K562 (cell line): ENCODE results near the gene SCN4A. TPM values are rescaled to one million over a fixed set of nuclear protein-coding genes. Genes with fewer than 3 reads are reported as not detected.

ENCODE experiments used
- ADNP ChIP-seq: fragments of 200-800 bp; sonication (Bioruptor generic); IDR thresholded peaks from 2 replicates; pipeline ENCODE4 v1.6.1; 2016; ENCODE audit warnings: missing genetic modification characterization, missing compliant biosample characterization
- CBFA2T3 ChIP-seq: fragments of 450-650 bp; IDR thresholded peaks from 2 replicates; pipeline ENCODE4 v1.6.1; 2017
- CREM ChIP-seq: IDR thresholded peaks from 2 replicates; pipeline ENCODE4 v1.6.1; 2014; ENCODE audit warnings: antibody characterized with exemption, low read depth
- DPF2 ChIP-seq: fragments of 450-650 bp; IDR thresholded peaks from 2 replicates; pipeline ENCODE4 v1.6.1; 2016
- ELF4 ChIP-seq: fragments of 450-650 bp; formaldehyde crosslinking; IDR thresholded peaks from 2 replicates; pipeline ENCODE4 v1.4.0; 2022; ENCODE audit warnings: missing genetic modification characterization
- EP300 ChIP-seq: IDR thresholded peaks from 2 replicates; pipeline ENCODE4 v1.6.1; 2012; ENCODE audit warnings: low read length, improper control_type of control experiment
- ESRRB ChIP-seq: fragments of 250-450 bp; sonication (Bioruptor Pico); IDR thresholded peaks from 2 replicates; pipeline ENCODE4 v1.5.0; 2020; ENCODE audit warnings: mild to moderate bottlenecking, moderate library complexity, borderline replicate concordance
- HINFP ChIP-seq: fragments of 450-650 bp; conservative IDR thresholded peaks from 2 replicates; pipeline ENCODE4 v1.6.1; 2016; ENCODE audit warnings: missing genetic modification characterization, low read depth, mild to moderate bottlenecking, control low read depth, missing compliant biosample characterization
- PHF20 ChIP-seq: fragments of 450-650 bp; IDR thresholded peaks from 2 replicates; pipeline ENCODE4 v1.6.1; 2018; ENCODE audit not compliant: partially characterized antibody
- PTBP1 ChIP-seq: fragments of 200-400 bp; formaldehyde crosslinking; IDR thresholded peaks from 2 replicates; pipeline ENCODE4 v1.6.1; 2017; ENCODE audit warnings: low read depth, low read length
- RAD21 ChIP-seq, 2 experiments: fragments of 250-450 bp in 1 of 2; fragments of 450-650 bp in 1 of 2; sonication (Bioruptor Pico) in 1 of 2; formaldehyde crosslinking in 1 of 2; IDR thresholded peaks in 1 of 2; conservative IDR thresholded peaks in 1 of 2; 2 replicates each; pipeline versions ENCODE4 v1.4.0 to v1.8.0; 2020 to 2022; ENCODE audit warnings: mild to moderate bottlenecking in 2 of 2, moderate library complexity in 1 of 2
- SETDB1 ChIP-seq: IDR thresholded peaks from one replicate; pipeline ENCODE4 v1.6.1; 2012; ENCODE audit warnings: low read length, control low read depth, inconsistent platforms
- SIN3A ChIP-seq, 2 experiments: fragments of 150-350 bp in 1 of 2; IDR thresholded peaks; 2 replicates each; pipeline ENCODE4 v1.6.1; 2011 to 2016; ENCODE audit warnings: borderline replicate concordance in 2 of 2, low read depth in 2 of 2, low read length in 2 of 2, mild to moderate bottlenecking in 2 of 2, moderate library complexity in 2 of 2; ENCODE audit not compliant: control insufficient read depth in 1 of 2
- TCF15 ChIP-seq: fragments of 250-450 bp; sonication (Bioruptor Pico); IDR thresholded peaks from 2 replicates; pipeline ENCODE4 v1.8.0; 2022; ENCODE audit warnings: moderate library complexity, mild to moderate bottlenecking, inconsistent platforms
- THRA ChIP-seq: fragments of 450-650 bp; IDR thresholded peaks from 2 replicates; pipeline ENCODE4 v1.6.1; 2017; ENCODE audit warnings: mild to moderate bottlenecking, moderate library complexity
- ZBTB1 ChIP-seq: sonication (generic); formaldehyde crosslinking; IDR thresholded peaks from 2 replicates; pipeline ENCODE4 v1.8.1; 2023; ENCODE audit warnings: missing genetic modification reagents, low read depth, mild to moderate bottlenecking, borderline replicate concordance
- ZFX ChIP-seq: sonication (generic); formaldehyde crosslinking; IDR thresholded peaks from 2 replicates; pipeline ENCODE4 v1.8.0; 2022; ENCODE audit warnings: mild to moderate bottlenecking, missing genetic modification reagents, moderate library complexity
- ZNF174 ChIP-seq: fragments of 250-450 bp; sonication (Bioruptor Pico); IDR thresholded peaks from 2 replicates; pipeline ENCODE4 v1.4.0; 2020; ENCODE audit warnings: mild to moderate bottlenecking
- ZNF311 ChIP-seq: fragments of 250-450 bp; sonication (Bioruptor Pico); IDR thresholded peaks from 2 replicates; pipeline ENCODE4 v1.4.0; 2020; ENCODE audit warnings: mild to moderate bottlenecking, moderate library complexity
- ZNF431 ChIP-seq: sonication (generic); formaldehyde crosslinking; IDR thresholded peaks from 2 replicates; pipeline ENCODE4 v1.8.0; 2022; ENCODE audit warnings: mild to moderate bottlenecking, missing genetic modification reagents
- ZNF695 ChIP-seq: fragments of 450-650 bp; formaldehyde crosslinking; IDR thresholded peaks from 2 replicates; pipeline ENCODE4 v1.4.0; 2020; ENCODE audit warnings: mild to moderate bottlenecking, moderate library complexity
- polyA plus RNA-seq, 8 experiments: library from polyadenylated mRNA; depleted of rRNA in 4 of 8; stranded (reverse) in 5 of 8; unstranded in 3 of 8; fragments of >200 nt; fragmentation: Nextera tagmentation in 2 of 8; fragmentation: Illumina TruSeq in 1 of 8; extraction: Ambion mirVana in 2 of 8; extraction: Trizol in 1 of 8; gene quantifications; 2 replicates each; pipeline versions ENCODE4 v1.2.1 to v1.2.3, GENCODE V29; 2011 to 2014; ENCODE audit warnings: inconsistent platforms in 1 of 8, missing spikeins in 1 of 8
- total RNA-seq, 7 experiments: library from RNA; depleted of rRNA in 6 of 7; stranded (reverse); fragments of >200 nt in 6 of 7; fragmentation: Illumina TruSeq in 2 of 7; extraction: Trizol in 2 of 7; gene quantifications; 2 replicates each; pipeline versions ENCODE4 v1.2.1 to v1.2.3, GENCODE V29; 2011 to 2021; ENCODE audit warnings: low replicate concordance in 1 of 7
- TF ChIP-seq, protein P1 (sequence below): fragments of 200-800 bp; sonication (Bioruptor generic); IDR thresholded peaks from 2 replicates; pipeline ENCODE4 v1.6.1; 2017; ENCODE audit warnings: missing genetic modification characterization, missing compliant biosample characterization
- TF ChIP-seq, protein P2 (sequence below): fragments of 450-650 bp; formaldehyde crosslinking; conservative IDR thresholded peaks from 2 replicates; pipeline ENCODE4 v1.4.0; 2022; ENCODE audit warnings: mild to moderate bottlenecking, missing genetic modification characterization

SCN4A gene
- total and polyA plus RNA-seq, 9 of the 15 experiments (the other 6 are each of a cell fraction or from before 2014, with no cell fraction given) = 0.29 to 2.6 (median 1.4) TPM

GRCh38 chr17:63946440-63947363 is 26.0 kb downstream of the SCN4A start (continued):
- TF ChIP-seq, protein P1, sequence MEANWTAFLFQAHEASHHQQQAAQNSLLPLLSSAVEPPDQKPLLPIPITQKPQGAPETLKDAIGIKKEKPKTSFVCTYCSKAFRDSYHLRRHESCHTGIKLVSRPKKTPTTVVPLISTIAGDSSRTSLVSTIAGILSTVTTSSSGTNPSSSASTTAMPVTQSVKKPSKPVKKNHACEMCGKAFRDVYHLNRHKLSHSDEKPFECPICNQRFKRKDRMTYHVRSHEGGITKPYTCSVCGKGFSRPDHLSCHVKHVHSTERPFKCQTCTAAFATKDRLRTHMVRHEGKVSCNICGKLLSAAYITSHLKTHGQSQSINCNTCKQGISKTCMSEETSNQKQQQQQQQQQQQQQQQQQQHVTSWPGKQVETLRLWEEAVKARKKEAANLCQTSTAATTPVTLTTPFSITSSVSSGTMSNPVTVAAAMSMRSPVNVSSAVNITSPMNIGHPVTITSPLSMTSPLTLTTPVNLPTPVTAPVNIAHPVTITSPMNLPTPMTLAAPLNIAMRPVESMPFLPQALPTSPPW (CRISPR knock-in tag) = peak; percentile 42
- TF ChIP-seq SETDB1 (no peak), RAD21 (CRISPR knock-in tag; conservative IDR thresholded peaks at IDR 0.05 in 1 of 2, IDR thresholded peaks at IDR 0.05 in 1 of 2) (peak; percentile 34 to 63; a peak in 3 of 4 replicates), ZNF431 (CRISPR knock-in tag) (no peak), ZBTB1 (CRISPR knock-in tag) (no peak), ELF4 (no peak), THRA (no peak), ESRRB (no peak), PTBP1 (no peak), EP300 (no peak), SIN3A (IDR thresholded peaks at IDR 0.05; ENCODE audit: borderline replicate concordance in 2 of 2, control insufficient read depth in 1 of 2, low read depth in 2 of 2, low read length in 2 of 2) (no peak), ADNP (tag) (no peak), CREM (no peak), HINFP (tag) (no peak), ZNF695 (CRISPR knock-in tag) (no peak), DPF2 (no peak), CBFA2T3 (no peak), TCF15 (CRISPR knock-in tag) (no peak), ZNF174 (CRISPR knock-in tag) (no peak), ZNF311 (CRISPR knock-in tag) (no peak), ZFX (no peak), PHF20 (no peak)
- TF ChIP-seq, protein P2, sequence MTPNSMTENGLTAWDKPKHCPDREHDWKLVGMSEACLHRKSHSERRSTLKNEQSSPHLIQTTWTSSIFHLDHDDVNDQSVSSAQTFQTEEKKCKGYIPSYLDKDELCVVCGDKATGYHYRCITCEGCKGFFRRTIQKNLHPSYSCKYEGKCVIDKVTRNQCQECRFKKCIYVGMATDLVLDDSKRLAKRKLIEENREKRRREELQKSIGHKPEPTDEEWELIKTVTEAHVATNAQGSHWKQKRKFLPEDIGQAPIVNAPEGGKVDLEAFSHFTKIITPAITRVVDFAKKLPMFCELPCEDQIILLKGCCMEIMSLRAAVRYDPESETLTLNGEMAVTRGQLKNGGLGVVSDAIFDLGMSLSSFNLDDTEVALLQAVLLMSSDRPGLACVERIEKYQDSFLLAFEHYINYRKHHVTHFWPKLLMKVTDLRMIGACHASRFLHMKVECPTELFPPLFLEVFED = 0 out of 2 replicates have a peak, but pooled peaks have one; percentile 23
